Right atrium auricular region (tissue), 2 donors: ENCODE measurements around the gene CRELD1. TPM values are rescaled to one million over a fixed set of nuclear protein-coding genes. Genes with fewer than 3 reads are reported as not detected.

Source experiments
- DNase-seq: peaks from one replicate; pipeline ENCODE4 v3.0.0-alpha.2; 2019; ENCODE audit warnings: low spot score
- H3K27ac ChIP-seq, 2 donors: fragments of 200-600 bp; sonication (generic); 1 replicate in 1 of 2; 2 replicates in 1 of 2; pipeline ENCODE4 v1.5.1; 2016 to 2019
- H3K27me3 ChIP-seq, 2 donors: fragments of 200-600 bp; sonication (generic); one replicate each; pipeline versions ENCODE4 v1.5.1 to v1.6.0; 2017 to 2019
- H3K36me3 ChIP-seq: fragments of 200-600 bp; sonication (generic); one replicate; pipeline ENCODE4 v1.5.1; 2016
- H3K4me1 ChIP-seq, 2 donors: fragments of 200-600 bp; sonication (generic); one replicate each; pipeline versions ENCODE4 v1.5.1 to v1.6.0; 2017 to 2019
- H3K4me3 ChIP-seq, 2 donors: fragments of 200-600 bp; sonication (generic); 1 replicate in 1 of 2; 2 replicates in 1 of 2; pipeline ENCODE4 v1.5.1; 2017 to 2019; ENCODE audit warnings: mild to moderate bottlenecking in 1 of 2, moderate library complexity in 1 of 2
- H3K9me3 ChIP-seq, 2 donors: fragments of 200-600 bp; sonication (generic); one replicate each; pipeline ENCODE4 v1.5.1; 2019
- total RNA-seq, 2 donors: library from RNA; depleted of rRNA; stranded (reverse); fragments of >200 nt; gene quantifications; one replicate each; pipeline ENCODE4 v1.1.0, GENCODE V29; 2016
- TF ChIP-seq, protein P1 (sequence below), 2 donors: fragments of 200-600 bp; sonication (generic); IDR thresholded peaks; one replicate each; pipeline ENCODE4 v1.5.1; 2019; ENCODE audit warnings: antibody characterized with exemption in 2 of 2

CRELD1 gene
- total RNA-seq, 2 donors from 2014 or later, result 63.9 to 79.0 TPM

GRCh38 chr3:9976721-9977709 lies 43.4 kb downstream of the CRELD1 start:
- Histone ChIP-seq H3K27ac (peak overlapping the region; percentile 74 to 90), H3K9me3 (no peaks in the 10 kb centered on the region), H3K4me1 (peaks cover 0 to 30% of the 10 kb centered on the region in 2 donors), H3K4me3 (peak overlapping the region in 1 of 2 donors; percentile 31), H3K27me3 (no peaks in the 10 kb centered on the region), H3K36me3 (peaks cover 41% of the 10 kb centered on the region)
- peak; percentile 91 for DNase-seq
- TF ChIP-seq, protein P1, sequence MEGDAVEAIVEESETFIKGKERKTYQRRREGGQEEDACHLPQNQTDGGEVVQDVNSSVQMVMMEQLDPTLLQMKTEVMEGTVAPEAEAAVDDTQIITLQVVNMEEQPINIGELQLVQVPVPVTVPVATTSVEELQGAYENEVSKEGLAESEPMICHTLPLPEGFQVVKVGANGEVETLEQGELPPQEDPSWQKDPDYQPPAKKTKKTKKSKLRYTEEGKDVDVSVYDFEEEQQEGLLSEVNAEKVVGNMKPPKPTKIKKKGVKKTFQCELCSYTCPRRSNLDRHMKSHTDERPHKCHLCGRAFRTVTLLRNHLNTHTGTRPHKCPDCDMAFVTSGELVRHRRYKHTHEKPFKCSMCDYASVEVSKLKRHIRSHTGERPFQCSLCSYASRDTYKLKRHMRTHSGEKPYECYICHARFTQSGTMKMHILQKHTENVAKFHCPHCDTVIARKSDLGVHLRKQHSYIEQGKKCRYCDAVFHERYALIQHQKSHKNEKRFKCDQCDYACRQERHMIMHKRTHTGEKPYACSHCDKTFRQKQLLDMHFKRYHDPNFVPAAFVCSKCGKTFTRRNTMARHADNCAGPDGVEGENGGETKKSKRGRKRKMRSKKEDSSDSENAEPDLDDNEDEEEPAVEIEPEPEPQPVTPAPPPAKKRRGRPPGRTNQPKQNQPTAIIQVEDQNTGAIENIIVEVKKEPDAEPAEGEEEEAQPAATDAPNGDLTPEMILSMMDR (IDR thresholded peaks at IDR 0.05), result no peak

DNA sequence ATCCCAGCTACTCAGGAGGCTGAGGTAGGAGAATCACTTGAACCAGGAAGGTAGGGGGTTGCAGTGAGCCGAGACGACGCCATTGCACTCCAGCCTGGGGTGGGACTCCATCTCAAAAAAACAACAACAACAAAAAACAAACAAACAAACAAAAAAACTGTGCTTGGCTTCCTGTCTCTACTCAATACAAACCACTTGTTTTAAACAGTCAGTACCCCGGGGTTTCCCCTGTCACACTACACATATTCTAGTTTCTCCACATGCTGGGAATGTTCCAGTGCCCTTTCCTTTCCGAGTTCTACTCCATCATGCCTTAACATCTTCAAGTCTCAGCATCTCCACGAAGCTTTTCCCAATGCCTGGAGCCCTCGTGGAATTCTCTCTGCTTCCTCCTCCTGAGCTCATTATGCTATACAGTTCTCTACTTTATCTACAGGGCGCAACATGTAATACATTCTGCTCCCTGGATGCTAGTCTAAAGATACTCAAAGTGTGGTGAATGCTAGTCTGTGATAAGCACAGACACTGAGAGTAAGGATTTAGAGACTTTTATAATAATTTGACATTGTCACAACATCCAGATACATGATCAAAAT lies 45.2 kb downstream of the CRELD1 start:
- TF ChIP-seq, protein P1 (IDR thresholded peaks at IDR 0.05), result no peak
- no peaks in the 10 kb centered on the region for H3K9me3 ChIP-seq
- H3K4me3 ChIP-seq, result no peak overlapping the region
- peak overlapping the region; percentile 33 to 90 for H3K27ac ChIP-seq
- H3K4me1 ChIP-seq, result peaks cover 0 to 36% of the 10 kb centered on the region in 2 donors
- no peaks in the 10 kb centered on the region for H3K27me3 ChIP-seq
- no peak for DNase-seq
- peaks cover 23% of the 10 kb centered on the region for H3K36me3 ChIP-seq

DNA sequence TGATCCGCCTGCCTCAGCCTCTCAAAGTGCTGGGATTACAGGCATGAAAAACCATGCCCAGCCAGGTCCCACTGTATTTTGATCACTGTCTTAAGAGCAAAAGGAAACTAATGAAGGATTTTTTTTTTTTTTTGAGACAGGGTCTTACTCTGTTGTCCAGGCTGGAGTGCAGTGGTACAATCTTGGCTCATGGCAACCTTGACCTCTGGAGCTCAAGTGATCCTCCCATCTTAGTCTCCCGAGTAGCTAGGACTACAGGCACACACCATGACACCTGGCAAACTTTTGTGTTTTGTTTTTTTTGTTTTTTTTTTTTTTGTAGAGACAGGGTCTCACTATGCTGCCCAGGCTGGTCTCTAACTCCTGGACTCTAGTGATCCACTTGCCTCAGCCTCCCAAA lies 46.6 kb downstream of the CRELD1 start:
- TF ChIP-seq, protein P1 (IDR thresholded peaks at IDR 0.05), result no peak
- Histone ChIP-seq H3K36me3 (peaks cover 25% of the 10 kb centered on the region), H3K4me3 (no peak overlapping the region), H3K4me1 (peaks cover 0 to 44% of the 10 kb centered on the region in 2 donors), H3K9me3 (no peaks in the 10 kb centered on the region), H3K27ac (no peak overlapping the region), H3K27me3 (no peaks in the 10 kb centered on the region)
- no peak for DNase-seq

DNA sequence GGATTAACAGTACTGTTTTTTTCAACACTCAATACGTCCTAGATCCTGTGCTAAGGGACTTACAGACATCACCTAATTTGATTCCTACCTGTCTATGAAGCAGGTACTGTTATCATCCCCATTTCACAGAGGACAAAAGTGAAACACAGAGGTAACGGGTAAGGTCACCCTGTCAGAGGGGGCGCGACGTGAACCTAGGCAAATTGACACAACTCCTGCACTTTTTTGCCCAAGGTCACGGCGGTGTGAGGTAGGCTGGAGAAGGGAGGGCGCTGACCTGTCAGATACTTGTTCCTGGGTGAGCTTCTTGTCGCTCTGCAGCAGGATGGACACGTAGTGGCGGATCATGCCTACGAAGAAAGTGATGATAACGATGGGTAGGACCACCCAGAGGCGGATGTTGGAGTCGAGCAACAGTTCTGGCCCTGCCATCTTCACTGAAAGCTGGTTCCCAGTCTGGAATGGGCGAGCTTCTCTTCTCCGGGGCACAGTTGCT lies 52.6 kb downstream of the CRELD1 start:
- Histone ChIP-seq H3K4me3 (peak overlapping the region; percentile 88 to 90), H3K9me3 (no peaks in the 10 kb centered on the region), H3K4me1 (peaks cover 0 to 37% of the 10 kb centered on the region in 2 donors), H3K27me3 (no peaks in the 10 kb centered on the region), H3K36me3 (peaks cover 12% of the 10 kb centered on the region), H3K27ac (peak overlapping the region; percentile 65 to 83)
- TF ChIP-seq, protein P1 (IDR thresholded peaks at IDR 0.05), result no peak
- DNase-seq, result no peak

GRCh38 chr3:9994086-9994844 lies 60.6 kb downstream of the CRELD1 start:
- Histone ChIP-seq H3K36me3 (no peaks in the 10 kb centered on the region), H3K4me3 (no peak overlapping the region), H3K9me3 (no peaks in the 10 kb centered on the region), H3K27me3 (no peaks in the 10 kb centered on the region), H3K27ac (no peak overlapping the region), H3K4me1 (no peaks in the 10 kb centered on the region)
- DNase-seq, result no peak
- TF ChIP-seq, protein P1 (IDR thresholded peaks at IDR 0.05), result no peak
